HCT116 (cell line): Measurements from ENCODE around the gene NHLH1. TPM values are rescaled to one million over a fixed set of nuclear protein-coding genes. Genes with fewer than 3 reads are reported as not detected.

Source experiments
- ATAC-seq: fragments of 200-7000 bp; cut with Tn5 transposase; 2 replicates; pipeline ENCODE4 v1.9.1; 2020; ENCODE audit warnings: mild to moderate bottlenecking, moderate library complexity
- BruUV-seq: library from RNA; stranded (reverse); fragments of 400-500 nt; replicated peaks from 2 replicates; lab custom pipeline; 2021; lab: Mats Ljungman, UMichigan
- CTCF ChIA-PET: fragments of 300-600 bp; sonication (Branson Sonifier 250); formaldehyde crosslinking; loops from one replicate; lab custom pipeline; 2021; ENCODE audit warnings: antibody characterized with exemption; lab: Charles Lee
- POLR2A ChIA-PET: fragments of 300-600, 350-600 bp; sonication (Branson Sonifier 250); formaldehyde crosslinking; loops from one replicate; lab custom pipeline; 2021; ENCODE audit warnings: antibody characterized with exemption; lab: Charles Lee
- RAD21 ChIA-PET, 2 experiments: fragments of 300-600 bp; sonication (Branson Sonifier 250); formaldehyde crosslinking; loops; one replicate each; lab custom pipeline; 2023; ENCODE audit warnings: low total read pairs in 2 of 2; ENCODE audit not compliant: uncharacterized antibody in 2 of 2, unreplicated experiment in 2 of 2, low non-redundant PET in 1 of 2; lab: Charles Lee
- DNase-seq: peaks from one replicate; pipeline ENCODE4 v3.0.0-alpha.2; 2010; ENCODE audit warnings: low read depth, low spot score
- H2AFZ ChIP-seq: fragments of 200-600 bp; shearing (Covaris generic), sonication (generic); 2 replicates; pipeline ENCODE4 v1.6.1; 2017; ENCODE audit warnings: low read depth, mixed run types, mixed read lengths, antibody characterized with exemption, low read length; ENCODE audit not compliant: poor library complexity, severe bottlenecking
- H3K27ac ChIP-seq: 2 replicates; pipeline ENCODE4 v1.5.1; 2012; ENCODE audit warnings: low read depth, low read length
- H3K27me3 ChIP-seq: fragments of 200-600 bp; sonication (generic); 2 replicates; pipeline ENCODE4 v1.6.1; 2016; ENCODE audit warnings: mixed run types, low read length, mixed read lengths; ENCODE audit not compliant: insufficient read depth
- H3K36me3 ChIP-seq, 2 experiments: fragments of 200-500 bp in 1 of 2; fragments of 200-600 bp in 1 of 2; sonication (Bioruptor generic) in 1 of 2; sonication (generic) in 1 of 2; 2 replicates each; pipeline versions ENCODE4 v1.5.1 to v1.6.1; 2014 to 2016; ENCODE audit warnings: low read length in 2 of 2, inconsistent platforms in 1 of 2, mixed read lengths in 1 of 2, mixed run types in 1 of 2; ENCODE audit not compliant: insufficient read depth in 2 of 2, control insufficient read depth in 1 of 2
- H3K4me1 ChIP-seq, 2 experiments: fragments of 200-600 bp in 1 of 2; sonication (generic) in 1 of 2; 2 replicates each; pipeline versions ENCODE4 v1.5.1 to v1.6.1; 2012 to 2017; ENCODE audit warnings: low read length in 2 of 2, inconsistent platforms in 1 of 2, mild to moderate bottlenecking in 1 of 2, mixed read lengths in 1 of 2, mixed run types in 1 of 2, moderate library complexity in 1 of 2; ENCODE audit not compliant: insufficient read depth in 2 of 2, control insufficient read depth in 1 of 2
- H3K4me2 ChIP-seq: fragments of 200-600 bp; sonication (generic); 2 replicates; pipeline ENCODE4 v1.6.1; 2017; ENCODE audit warnings: mixed run types, low read length, mixed read lengths
- H3K4me3 ChIP-seq, 2 experiments: fragments of 200-600 bp in 1 of 2; sonication (generic) in 1 of 2; replicated peaks in 1 of 2; 2 replicates each; pipeline ENCODE4 v1.5.1; 2011 to 2016; ENCODE audit warnings: low read length in 2 of 2, control low read depth in 1 of 2, low read depth in 1 of 2, mild to moderate bottlenecking in 1 of 2, mixed read lengths in 1 of 2, mixed run types in 1 of 2
- H3K79me2 ChIP-seq: fragments of 200-600 bp; sonication (generic); 2 replicates; pipeline ENCODE4 v1.6.1; 2017; ENCODE audit warnings: mild to moderate bottlenecking, mixed run types, low read length, moderate library complexity, mixed read lengths; ENCODE audit not compliant: insufficient read depth
- H3K9ac ChIP-seq: fragments of 200-600 bp; sonication (generic); 2 replicates; pipeline ENCODE4 v1.6.1; 2016; ENCODE audit warnings: low read length, mixed read lengths
- H3K9me2 ChIP-seq: fragments of 200-600 bp; sonication (generic), shearing (Covaris generic); 2 replicates; pipeline ENCODE4 v1.6.1; 2017; ENCODE audit warnings: mixed run types, mild to moderate bottlenecking, moderate library complexity; ENCODE audit not compliant: insufficient read depth
- H3K9me3 ChIP-seq, 2 experiments: fragments of 200-500 bp in 1 of 2; fragments of 200-600 bp in 1 of 2; sonication (Bioruptor generic) in 1 of 2; sonication (generic) in 1 of 2; 2 replicates each; pipeline ENCODE4 v1.6.1; 2014 to 2017; ENCODE audit warnings: low read length in 2 of 2, mixed read lengths in 2 of 2, inconsistent platforms in 1 of 2, low read depth in 1 of 2, mild to moderate bottlenecking in 1 of 2, mixed run types in 1 of 2, moderate library complexity in 1 of 2; ENCODE audit not compliant: control insufficient read depth in 1 of 2, insufficient read depth in 1 of 2
- H4K20me1 ChIP-seq: fragments of 200-600 bp; sonication (generic), shearing (Covaris generic); 2 replicates; pipeline ENCODE4 v1.6.1; 2017; ENCODE audit warnings: mixed run types, mild to moderate bottlenecking, moderate library complexity; ENCODE audit not compliant: insufficient read depth
- EGR1 ChIP-seq: IDR thresholded peaks from 2 replicates; pipeline ENCODE4 v1.6.1; 2012; ENCODE audit warnings: low read depth
- ELF1 ChIP-seq: IDR thresholded peaks from 2 replicates; pipeline ENCODE4 v1.6.1; 2012; ENCODE audit warnings: low read depth, borderline replicate concordance
- EZH2 ChIP-seq: fragments of 200-600 bp; sonication (generic); IDR thresholded peaks from 2 replicates; pipeline ENCODE4 v1.6.1; 2017; ENCODE audit warnings: antibody characterized with exemption, mixed run types
- EZH2phosphoT487 ChIP-seq: fragments of 200-600 bp; IDR thresholded peaks from 2 replicates; pipeline ENCODE4 v1.6.1; 2018; ENCODE audit warnings: antibody characterized with exemption, borderline replicate concordance
- FOSL1 ChIP-seq: IDR thresholded peaks from 2 replicates; pipeline ENCODE4 v1.6.1; 2012; ENCODE audit warnings: low read depth
- JUND ChIP-seq: IDR thresholded peaks from 2 replicates; pipeline ENCODE4 v1.6.1; 2012
- POLR2AphosphoS5 ChIP-seq: IDR thresholded peaks from 2 replicates; pipeline ENCODE4 v1.6.1; 2011; ENCODE audit warnings: mild to moderate bottlenecking, low read depth, low read length, moderate library complexity
- RAD21 ChIP-seq: IDR thresholded peaks from 2 replicates; pipeline ENCODE4 v1.6.1; 2012; ENCODE audit warnings: low read depth, mild to moderate bottlenecking
- SIN3A ChIP-seq: IDR thresholded peaks from 2 replicates; pipeline ENCODE4 v1.6.1; 2012; ENCODE audit warnings: low read depth
- SP1 ChIP-seq: IDR thresholded peaks from 2 replicates; pipeline ENCODE4 v1.6.1; 2012; ENCODE audit warnings: low read depth
- TCF7L2 ChIP-seq: IDR thresholded peaks from 2 replicates; pipeline ENCODE4 v1.7.0; 2011; ENCODE audit warnings: borderline replicate concordance, inconsistent platforms; ENCODE audit not compliant: insufficient read depth, insufficient read length; ENCODE audit errors: extremely low read depth
- YY1 ChIP-seq: IDR thresholded peaks from 2 replicates; pipeline ENCODE4 v1.6.1; 2011; ENCODE audit warnings: low read length, low read depth, moderate library complexity, mild to moderate bottlenecking; ENCODE audit not compliant: insufficient replicate concordance; ENCODE audit errors: extremely low read depth
- ZNF274 ChIP-seq: fragments of 200-500 bp; sonication (Bioruptor generic); IDR thresholded peaks from 2 replicates; pipeline ENCODE4 v1.6.1; 2014; ENCODE audit warnings: mild to moderate bottlenecking, low read depth, low read length, inconsistent platforms
- intact Hi-C: fragments of 100-400 bp; cut with micrococcal nuclease; formaldehyde crosslinking; loops from 2 replicates; pipeline ENCODE4 v1.10.0; 2022
- total RNA-seq: library from RNA; stranded (reverse); gene quantifications from one replicate; pipeline ENCODE4 v1.2.1, GENCODE V29; 2021; ENCODE audit not compliant: unreplicated experiment
- TF ChIP-seq, protein P1 (sequence below): IDR thresholded peaks from 2 replicates; pipeline ENCODE4 v1.6.1; 2012
- TF ChIP-seq, protein P2 (sequence below), 3 experiments: fragments of 200-600 bp in 1 of 3; sonication (generic) in 1 of 3; IDR thresholded peaks in 2 of 3; conservative IDR thresholded peaks in 1 of 3; 2 replicates each; pipeline ENCODE4 v1.5.1; 2012 to 2017; ENCODE audit warnings: low read depth in 2 of 3, low read length in 2 of 3, antibody characterized with exemption in 1 of 3, borderline replicate concordance in 1 of 3, control low read depth in 1 of 3, mild to moderate bottlenecking in 1 of 3, mixed read lengths in 1 of 3, mixed run types in 1 of 3, moderate library complexity in 1 of 3; ENCODE audit not compliant: insufficient read depth in 1 of 3

The NHLH1 gene
- total RNA-seq, 1 experiment from 2014 or later: 0.12 TPM

DNA sequence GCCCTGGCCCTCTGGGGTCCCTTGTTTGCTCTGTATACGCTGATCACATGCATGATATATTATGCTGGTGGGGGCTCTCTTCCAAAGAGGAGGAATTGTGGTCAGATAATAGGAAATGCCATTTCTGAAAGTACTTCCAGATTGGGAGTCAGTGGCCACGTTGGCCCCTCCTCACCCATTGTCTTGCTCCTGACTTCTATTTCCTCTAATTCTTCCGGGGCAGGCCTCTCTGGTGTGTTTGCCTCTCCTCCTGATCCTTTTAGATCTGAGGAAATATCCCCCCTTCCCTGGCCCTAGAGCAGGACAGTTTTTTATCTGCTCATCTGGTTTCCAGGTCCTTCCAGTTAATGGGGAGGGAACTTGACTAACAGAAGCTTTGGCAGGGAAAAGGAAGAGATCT lies 36.4 kb downstream of the NHLH1 start:
- no peak for DNase-seq
- RAD21 ChIA-PET: no interaction called here
- Histone ChIP-seq H3K4me3 (no peak overlapping the region), H3K27me3 (no peaks in the 10 kb centered on the region), H2AFZ (no peak overlapping the region), H3K9me2 (no peaks in the 10 kb centered on the region)
- CTCF ChIA-PET: no interaction called here
- TF ChIP-seq EZH2phosphoT487: no peak
- TF ChIP-seq, all 23 proteins: peak for 0
- Histone ChIP-seq H3K9ac (no peak overlapping the region), H3K4me1 (peaks cover 14 to 33% of the 10 kb centered on the region in 2 experiments), H3K9me3 (no peaks in the 10 kb centered on the region), H4K20me1 (no peaks in the 10 kb centered on the region), H3K36me3 (no peaks in the 10 kb centered on the region), H3K4me2 (no peak overlapping the region), H3K27ac (no peak overlapping the region), H3K79me2 (no peaks in the 10 kb centered on the region)
- intact Hi-C loops: no loop called here
- BruUV-seq: no TSS peak
- ATAC-seq: no peak
- POLR2A ChIA-PET: no interaction called here

DNA sequence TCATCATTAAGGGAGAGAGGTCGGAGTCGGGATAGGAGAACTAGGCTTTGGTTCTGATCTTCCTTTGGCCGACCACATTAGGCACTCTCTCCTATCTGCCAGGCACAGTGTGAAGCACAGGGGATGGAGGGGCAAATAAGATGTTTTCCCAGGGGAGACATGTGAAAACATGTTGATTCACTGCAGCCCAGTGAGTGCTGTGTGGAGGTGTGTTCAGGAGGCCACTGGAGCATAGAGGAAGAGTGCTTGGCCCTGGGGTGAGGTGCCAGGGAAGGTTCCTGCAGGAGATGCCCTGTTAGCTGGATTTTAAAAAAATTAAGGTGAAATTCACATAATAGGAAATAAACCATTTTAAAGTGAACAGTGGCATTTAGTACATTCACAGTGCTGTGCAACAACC lies 37.2 kb downstream of the NHLH1 start:
- no peak for ATAC-seq
- no peaks in the 10 kb centered on the region for H3K79me2 ChIP-seq
- no peaks in the 10 kb centered on the region for H4K20me1 ChIP-seq
- RAD21 ChIA-PET: no interaction called here
- no peaks in the 10 kb centered on the region for H3K9me2 ChIP-seq
- POLR2A ChIA-PET: no interaction called here
- intact Hi-C loops: no loop called here
- H3K9me3 ChIP-seq: no peaks in the 10 kb centered on the region
- peaks cover 23 to 37% of the 10 kb centered on the region in 2 experiments for H3K4me1 ChIP-seq
- H3K27me3 ChIP-seq: no peaks in the 10 kb centered on the region
- BruUV-seq: no TSS peak
- H3K36me3 ChIP-seq: no peaks in the 10 kb centered on the region
- DNase-seq: no peak
- CTCF ChIA-PET: no interaction called here
- no peak overlapping the region for H3K27ac ChIP-seq
- H3K4me3 ChIP-seq: no peak overlapping the region
- H2AFZ ChIP-seq: no peak overlapping the region
- no peak overlapping the region for H3K9ac ChIP-seq
- TF ChIP-seq EZH2phosphoT487 (no peak), EGR1 (no peak), ZNF274 (no peak), RAD21 (no peak), FOSL1 (no peak), TCF7L2 (no peak), JUND (no peak), POLR2AphosphoS5 (no peak), ELF1 (no peak), YY1 (no peak), SP1 (no peak), EZH2 (no peak), SIN3A (no peak)
- TF ChIP-seq, protein P1, sequence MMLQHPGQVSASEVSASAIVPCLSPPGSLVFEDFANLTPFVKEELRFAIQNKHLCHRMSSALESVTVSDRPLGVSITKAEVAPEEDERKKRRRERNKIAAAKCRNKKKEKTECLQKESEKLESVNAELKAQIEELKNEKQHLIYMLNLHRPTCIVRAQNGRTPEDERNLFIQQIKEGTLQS: no peak
- TF ChIP-seq, protein P2, sequence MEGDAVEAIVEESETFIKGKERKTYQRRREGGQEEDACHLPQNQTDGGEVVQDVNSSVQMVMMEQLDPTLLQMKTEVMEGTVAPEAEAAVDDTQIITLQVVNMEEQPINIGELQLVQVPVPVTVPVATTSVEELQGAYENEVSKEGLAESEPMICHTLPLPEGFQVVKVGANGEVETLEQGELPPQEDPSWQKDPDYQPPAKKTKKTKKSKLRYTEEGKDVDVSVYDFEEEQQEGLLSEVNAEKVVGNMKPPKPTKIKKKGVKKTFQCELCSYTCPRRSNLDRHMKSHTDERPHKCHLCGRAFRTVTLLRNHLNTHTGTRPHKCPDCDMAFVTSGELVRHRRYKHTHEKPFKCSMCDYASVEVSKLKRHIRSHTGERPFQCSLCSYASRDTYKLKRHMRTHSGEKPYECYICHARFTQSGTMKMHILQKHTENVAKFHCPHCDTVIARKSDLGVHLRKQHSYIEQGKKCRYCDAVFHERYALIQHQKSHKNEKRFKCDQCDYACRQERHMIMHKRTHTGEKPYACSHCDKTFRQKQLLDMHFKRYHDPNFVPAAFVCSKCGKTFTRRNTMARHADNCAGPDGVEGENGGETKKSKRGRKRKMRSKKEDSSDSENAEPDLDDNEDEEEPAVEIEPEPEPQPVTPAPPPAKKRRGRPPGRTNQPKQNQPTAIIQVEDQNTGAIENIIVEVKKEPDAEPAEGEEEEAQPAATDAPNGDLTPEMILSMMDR (IDR thresholded peaks at IDR 0.05 in 2 of 3, conservative IDR thresholded peaks at IDR 0.05 in 1 of 3; ENCODE audit: borderline replicate concordance in 1 of 3, insufficient read depth in 1 of 3, low read depth in 2 of 3, low read length in 2 of 3): no peak
- H3K4me2 ChIP-seq: no peak overlapping the region
